Posterior vena cava (tissue), 2 donors: Measurements from ENCODE around the gene SLC1A5. TPM values are rescaled to one million over a fixed set of nuclear protein-coding genes. Genes with fewer than 3 reads are reported as not detected.
"Not testable (repeated sequence)": the region's sequence is repeated elsewhere in the genome, so short reads cannot be mapped to it uniquely, and the experiment has no call there.

ENCODE experiments used
- DNase-seq: peaks from one replicate; pipeline ENCODE4 v3.0.0-alpha.2; 2020; ENCODE audit warnings: low spot score
- intact Hi-C, 2 donors: fragments of 100-400 bp; cut with DNase I; formaldehyde crosslinking; loops; one replicate each; pipeline versions ENCODE4 v1.14.1 to v1.14.2; 2022 to 2023
- total RNA-seq, 2 donors: library from RNA; stranded (reverse); fragmentation: NEBNext Ultra II Directional; extraction: Animal tissue kit (Norgen Biotek cat#: 25700); gene quantifications; one replicate each; pipeline ENCODE4 v1.2.1, GENCODE V29; 2021
- donor health status: DM: yes; HTN: yes; CAD: no.
- donor health status: DM: yes; HTN: yes; CAD: no.

The SLC1A5 gene
- total RNA-seq, 2 donors from 2014 or later = 56.6 to 95.5 TPM

DNA sequence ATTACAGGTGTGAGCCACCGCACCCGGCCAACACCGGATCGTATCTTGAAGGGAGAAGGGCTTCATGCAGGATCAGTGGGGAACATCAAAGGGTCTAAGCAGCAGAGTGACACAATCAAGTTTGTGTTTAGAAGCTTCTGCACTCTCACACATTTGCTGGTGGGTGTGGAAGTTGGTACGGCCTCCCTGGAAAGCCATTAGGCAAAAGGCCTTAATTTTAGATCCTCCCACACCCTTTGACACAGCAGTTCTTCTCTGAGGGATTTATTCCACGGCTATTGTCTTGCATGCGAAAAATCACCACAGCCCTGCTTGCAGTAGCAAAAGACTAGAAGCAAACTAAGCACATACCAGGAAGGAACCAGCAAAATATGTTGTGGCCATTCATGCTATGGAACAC, 18.3 kb upstream of the SLC1A5 start:
- intact Hi-C loops = no loop called here
- no peak for DNase-seq

GRCh38 chr19:46804432-46804831, 16.0 kb upstream of the SLC1A5 start:
- intact Hi-C loops, DNase-seq: not testable (repeated sequence)

GRCh38 chr19:46803555-46803954, 15.2 kb upstream of the SLC1A5 start:
- intact Hi-C loops = no loop called here
- DNase-seq = no peak

- DNase-seq = no peak
- intact Hi-C loops = no loop called here
These were observed 13.8 kb upstream of the SLC1A5 start for GRCh38 chr19:46802152-46802551.

DNA sequence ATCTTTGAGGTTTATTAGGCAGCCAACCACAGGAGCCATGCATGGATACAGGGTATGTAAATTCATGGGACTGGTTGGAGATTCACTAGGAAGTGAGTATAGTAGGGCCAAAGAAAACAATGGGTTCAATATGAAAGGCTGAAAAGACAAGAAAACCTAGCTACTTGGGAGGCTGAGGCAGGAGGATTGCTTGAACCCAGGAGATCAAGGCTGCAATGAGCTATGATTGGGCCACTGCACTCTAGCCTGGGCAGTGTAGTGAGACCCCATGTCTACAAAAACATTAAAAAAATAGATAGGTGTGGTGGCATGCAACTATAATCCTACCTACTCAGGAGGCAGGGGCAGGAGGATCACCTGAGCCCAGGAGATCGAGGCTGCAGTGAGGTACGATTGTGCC, 10.3 kb upstream of the SLC1A5 start:
- intact Hi-C loops = no loop called here
- no peak for DNase-seq

DNA sequence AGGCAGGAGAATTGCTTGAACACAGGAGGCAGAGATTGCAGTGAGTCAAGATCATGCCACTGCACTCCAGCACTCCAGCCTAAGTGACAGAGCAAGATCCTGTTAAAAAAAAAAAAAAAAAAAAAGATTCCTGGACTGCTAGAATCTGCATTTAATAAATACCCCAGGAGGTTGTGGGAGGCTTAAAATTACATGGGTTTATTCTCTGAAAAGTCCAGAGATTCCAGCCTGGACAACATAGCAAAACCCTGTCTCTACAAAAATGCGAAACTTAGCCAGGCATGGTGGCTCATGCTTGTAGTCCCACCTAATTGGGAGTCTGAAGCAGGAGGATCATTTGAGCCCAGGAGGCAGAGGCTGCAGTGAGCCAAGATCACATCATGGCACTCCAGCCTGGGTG, 9.5 kb upstream of the SLC1A5 start:
- intact Hi-C loops = no loop called here

DNA sequence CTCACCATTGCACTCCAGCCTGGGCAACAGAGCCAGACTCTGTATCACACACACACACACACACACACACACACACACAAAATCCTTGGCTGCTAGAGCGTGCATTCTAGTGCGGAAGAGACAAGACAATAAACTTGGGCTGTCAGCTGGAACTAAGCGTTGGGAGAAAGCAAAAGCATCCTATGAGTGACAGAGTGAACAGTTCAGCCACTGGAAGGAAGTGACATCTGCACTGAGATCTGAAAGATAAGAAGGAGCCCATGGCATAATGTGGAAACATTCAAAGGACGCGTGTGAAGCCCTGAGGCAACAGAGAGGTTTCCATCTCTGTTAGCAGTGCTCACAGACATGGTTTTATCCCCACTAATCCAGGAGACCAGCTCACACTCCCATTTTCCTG, 3.5 kb upstream of the SLC1A5 start:
- DNase-seq = no peak
- intact Hi-C loops = loop anchor here in 1 of 2 donors (5.0 kb wide), 1 partner anchor 45 kb away; no protein-coding TSS in a partner anchor

More for the DNA sequence above, 9.5 kb upstream of the SLC1A5 start:
- no peak for DNase-seq

- DNase-seq = no peak
- intact Hi-C loops = no loop called here
These were observed 977 bp upstream of the SLC1A5 start for GRCh38 chr19:46789371-46789770.

DNA sequence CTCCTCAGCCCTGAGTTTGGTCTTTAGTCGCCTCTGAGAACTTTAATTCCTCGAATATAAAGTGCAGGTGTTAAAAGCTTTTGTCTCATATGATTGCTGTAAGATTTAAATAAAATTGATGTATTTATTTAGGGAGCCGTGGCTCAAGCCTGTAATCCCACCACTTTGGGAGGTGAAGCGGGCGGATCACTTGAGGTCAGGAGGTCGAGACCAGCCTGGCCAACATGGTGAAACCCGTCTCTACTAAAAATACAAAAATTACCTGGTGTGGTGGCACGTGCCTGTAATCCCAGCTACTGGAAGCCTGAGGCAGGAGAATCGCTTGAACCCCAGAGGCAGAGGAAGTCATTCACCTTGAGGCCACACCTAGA, 559 bp upstream of the SLC1A5 start:
- DNase-seq = no peak
- intact Hi-C loops = no loop called here

DNA sequence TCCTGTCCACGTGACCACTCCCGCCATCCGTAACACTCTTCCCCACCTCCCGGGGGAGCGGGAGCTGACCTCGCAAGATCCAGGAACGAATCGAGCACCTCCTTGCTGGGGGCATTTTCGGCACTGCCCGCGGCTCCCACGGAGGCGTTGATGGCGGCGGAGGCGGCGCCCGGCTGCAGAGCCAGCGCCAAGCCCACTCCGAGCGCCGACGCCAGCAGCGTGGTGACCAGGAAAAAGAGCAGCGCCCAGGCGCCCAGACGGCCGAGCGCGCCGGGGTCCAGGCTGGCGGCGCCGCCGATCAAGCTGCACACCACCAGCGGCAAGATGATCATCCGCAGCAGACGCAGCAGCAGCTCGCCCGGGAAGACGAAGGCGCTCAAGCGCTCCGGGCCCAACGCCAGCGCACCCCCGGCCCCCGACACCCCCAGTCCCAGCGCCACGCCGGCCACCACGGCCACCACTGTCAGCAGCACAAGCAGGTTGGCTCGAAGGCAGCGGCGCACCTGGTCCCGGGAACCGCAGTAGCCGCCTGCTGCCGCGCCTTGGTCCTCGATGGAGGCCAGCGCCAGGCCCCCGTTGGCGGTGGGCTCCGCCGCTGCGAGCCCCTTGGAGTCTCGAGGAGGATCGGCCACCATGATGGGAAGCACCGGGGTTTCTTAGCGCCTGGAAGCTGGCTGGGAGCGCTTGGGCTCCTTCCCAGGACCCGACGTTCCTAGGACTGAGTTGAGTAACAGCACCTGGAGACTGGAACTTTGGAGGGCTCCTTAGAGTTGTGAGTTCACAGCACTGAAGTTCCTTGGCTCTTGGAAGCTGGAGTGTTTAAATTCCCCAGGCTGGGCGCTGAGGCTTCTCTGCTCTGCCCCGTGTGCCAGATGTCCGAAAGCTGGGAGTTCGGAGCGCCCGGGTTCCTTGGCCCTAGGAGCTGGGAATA, 798 bp downstream of the SLC1A5 start:
- DNase-seq = peak; percentile 90
- intact Hi-C loops = no loop called here

DNA sequence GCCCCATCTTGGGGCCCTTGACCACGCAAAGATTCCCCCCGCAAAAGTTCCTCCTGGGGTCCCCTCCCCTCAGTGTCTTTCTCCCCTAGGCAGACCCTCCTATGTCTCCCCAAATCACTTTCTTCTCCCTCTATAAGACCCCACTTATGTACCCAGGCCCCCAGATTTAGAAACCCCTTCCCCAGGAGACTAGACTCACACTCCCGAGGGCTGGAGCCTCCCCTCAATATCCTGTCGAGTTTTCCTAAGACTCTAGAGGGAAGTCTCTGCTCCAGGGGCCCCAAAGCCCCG, 1.4 kb downstream of the SLC1A5 start:
- intact Hi-C loops = no loop called here
- no peak for DNase-seq

DNA sequence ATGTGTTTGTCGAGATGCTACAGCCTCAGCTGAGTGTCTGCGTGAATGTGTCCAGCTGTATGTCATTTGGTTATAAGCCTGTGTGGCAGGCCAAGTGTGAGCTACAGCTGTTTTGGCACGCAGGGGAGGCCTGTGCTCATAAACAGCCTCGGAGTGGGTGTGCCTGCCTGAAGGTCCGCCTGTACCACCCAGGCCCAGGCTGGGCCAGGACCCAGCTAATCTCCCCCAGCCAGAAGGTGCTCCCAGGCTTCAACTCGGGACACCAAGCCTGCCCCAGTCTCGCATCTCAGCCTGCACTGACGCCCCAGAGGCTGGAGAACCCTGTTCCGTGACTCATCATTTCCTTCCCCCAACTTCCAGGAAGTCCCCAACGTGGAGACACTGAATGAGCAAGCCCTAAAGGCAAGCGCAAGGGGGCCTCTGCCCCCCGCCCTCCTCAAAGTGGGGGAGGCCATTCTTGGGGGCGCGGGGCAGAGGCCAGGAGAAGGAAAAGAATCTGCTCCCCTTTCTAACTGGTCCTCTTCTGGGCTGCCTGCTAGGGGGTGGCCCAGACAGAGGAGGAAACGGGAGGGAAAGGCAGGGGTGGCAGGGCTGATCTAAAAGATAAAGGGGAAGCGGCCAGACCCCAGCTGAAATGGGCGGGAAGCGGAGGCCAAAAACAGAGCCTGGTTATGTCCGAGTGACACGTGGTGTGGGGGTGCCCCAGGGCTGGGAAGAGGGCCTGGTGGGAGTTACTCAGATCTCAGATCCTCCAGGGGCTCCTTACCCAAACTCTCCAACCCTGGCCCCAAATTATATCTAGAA, 2.0 kb downstream of the SLC1A5 start:
- peak; percentile 93 for DNase-seq
- intact Hi-C loops = no loop called here

- DNase-seq = no peak
- intact Hi-C loops = no loop called here
These were observed 2.5 kb downstream of the SLC1A5 start for GRCh38 chr19:46785980-46786235.

- no peak for DNase-seq
- intact Hi-C loops = no loop called here
These were observed 3.1 kb downstream of the SLC1A5 start for GRCh38 chr19:46785054-46785979.

GRCh38 chr19:46784262-46785053, 3.9 kb downstream of the SLC1A5 start:
- DNase-seq = peak; percentile 93
- intact Hi-C loops = no loop called here

DNA sequence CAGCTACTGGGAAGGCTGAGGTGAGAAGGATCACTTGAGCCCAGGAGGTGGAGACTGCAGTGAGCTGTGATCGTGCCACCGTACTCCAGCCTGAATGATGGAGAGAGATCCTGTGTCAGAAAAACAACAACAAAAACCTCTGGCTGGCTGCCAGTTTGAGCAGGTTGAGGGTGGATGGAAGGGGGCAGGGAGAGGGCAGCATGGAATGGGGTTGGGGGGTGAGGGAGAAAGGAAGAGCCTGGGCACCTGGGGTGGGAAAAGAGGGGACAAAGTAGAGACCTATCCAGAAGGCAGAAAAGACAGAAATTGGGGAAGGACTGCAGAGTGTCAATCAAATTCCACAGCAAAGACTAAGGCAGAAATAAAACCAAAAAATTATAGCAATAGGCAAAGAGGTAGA, 4.7 kb downstream of the SLC1A5 start:
- DNase-seq = no peak
- intact Hi-C loops = no loop called here

DNA sequence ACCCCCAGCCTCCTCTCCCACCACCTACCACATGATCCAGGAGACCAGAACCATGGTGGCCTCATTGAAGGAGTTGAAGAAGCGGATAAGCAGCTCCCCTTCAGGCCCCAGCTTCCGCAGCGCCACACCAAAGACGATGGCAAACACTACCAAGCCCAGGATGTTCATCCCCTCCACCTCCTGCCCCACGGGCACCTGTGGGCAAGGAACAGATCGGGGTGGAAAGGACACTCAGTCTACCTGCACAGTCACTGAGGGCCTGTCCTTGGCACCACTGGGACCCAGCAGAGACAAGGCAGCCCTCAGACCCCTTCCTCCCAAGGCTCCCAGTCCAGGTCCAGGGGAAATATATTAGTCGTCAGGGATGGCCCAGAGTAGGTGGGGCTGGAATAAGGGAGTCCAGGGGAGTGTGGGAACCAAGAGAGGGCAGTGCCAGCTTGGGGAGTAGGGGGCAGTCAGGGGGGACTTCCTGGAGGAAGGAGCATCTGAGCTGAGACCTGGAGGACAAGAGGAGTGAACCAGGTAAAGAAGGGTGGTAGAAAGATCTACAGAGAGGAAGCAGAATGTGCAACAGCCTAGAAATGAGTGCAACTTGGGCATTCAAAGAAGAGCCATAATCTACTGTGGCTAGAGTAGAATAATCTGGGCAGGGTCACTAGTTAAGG, 5.9 kb downstream of the SLC1A5 start:
- DNase-seq = no peak
- intact Hi-C loops = no loop called here

DNA sequence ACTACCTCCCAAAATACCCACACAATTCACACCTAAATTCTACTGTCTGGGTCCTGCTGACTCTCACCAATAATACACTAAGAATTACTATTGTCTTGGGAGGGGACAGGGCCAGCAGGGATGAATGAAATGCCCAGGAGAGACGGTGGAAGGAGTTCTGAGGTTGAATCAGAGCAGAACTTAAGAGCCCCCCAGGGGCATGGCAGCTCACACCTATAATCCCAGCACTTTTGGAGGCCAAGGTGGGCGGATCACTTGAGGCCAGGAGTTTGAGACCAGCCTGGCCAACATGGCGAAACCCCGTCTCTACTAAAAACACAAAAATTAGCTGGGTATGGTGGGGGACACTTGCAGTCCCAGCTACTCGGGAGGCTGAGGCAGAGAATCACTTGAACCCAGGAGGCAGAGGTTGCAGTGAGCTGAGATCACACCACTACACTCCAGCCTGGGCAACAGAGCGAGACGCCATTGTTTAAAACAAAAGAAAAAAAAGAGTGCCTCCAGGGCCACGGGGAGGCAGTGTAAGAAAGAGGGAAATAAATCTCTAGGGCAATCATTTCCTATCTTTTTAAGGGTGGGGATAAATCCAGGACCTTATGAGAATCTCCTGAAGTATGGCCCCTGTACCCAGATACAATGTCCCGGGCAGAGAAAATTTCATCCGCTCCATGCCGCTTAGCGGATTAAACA, 10.3 kb downstream of the SLC1A5 start:
- intact Hi-C loops = not testable (repeated sequence)

More for the DNA sequence above, 10.3 kb downstream of the SLC1A5 start:
- not testable (repeated sequence) for DNase-seq
